Measurements from ENCODE around the gene C1orf159. TPM values are rescaled to one million over a fixed set of nuclear protein-coding genes. Genes with fewer than 3 reads are reported as not detected.

Gene C1orf159
- total RNA-seq, 2 experiments from 2014 or later, result 18.0 to 22.0 TPM

DNA sequence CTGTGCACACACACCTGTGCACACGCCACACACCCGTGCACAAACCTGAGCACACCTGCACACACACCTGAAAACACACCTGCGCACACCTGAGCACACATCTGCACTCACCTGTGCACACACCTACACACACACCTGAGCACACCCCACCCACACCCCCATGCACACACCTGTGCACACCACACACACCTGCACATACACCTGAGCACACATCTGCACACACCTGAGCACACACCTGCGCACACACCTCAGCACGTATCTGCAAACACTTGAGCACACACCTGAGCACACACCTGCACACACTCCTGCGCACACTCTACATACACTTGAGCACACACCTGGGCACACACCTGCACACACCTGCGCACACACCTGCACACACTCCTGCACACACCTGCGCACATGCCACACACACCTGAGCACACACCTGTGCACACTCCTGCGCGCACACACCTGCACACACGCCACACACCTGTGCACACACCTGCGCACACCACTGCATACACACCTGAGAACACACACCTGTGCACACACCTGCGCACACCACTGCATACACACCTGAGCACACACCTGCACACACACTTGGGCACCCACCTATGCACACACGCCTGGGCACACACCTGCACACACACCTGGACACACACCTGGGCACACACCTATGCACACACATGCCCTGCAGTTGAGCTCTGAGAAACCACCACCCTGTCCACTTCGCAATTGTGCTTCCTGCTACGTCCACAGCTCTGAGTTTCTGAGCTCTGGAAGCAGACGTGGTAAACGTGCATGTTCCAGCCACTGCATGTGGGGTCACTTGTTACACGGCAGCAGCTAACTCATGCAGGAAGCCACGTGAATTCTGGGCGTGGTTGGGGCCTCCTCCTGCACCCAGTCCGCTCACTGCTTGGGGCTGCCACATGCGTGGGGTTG lies 8.0 kb upstream of the C1orf159 start:
- ChIA-PET POLR2A (no interaction called here), CTCF (interaction anchor here (0.8 to 3.6 kb wide), 13 partner anchors 12 to 317 kb away, joined by 3 to 36 read pairs (median 6); partner anchors contain the start of gene AURKAIP1)
- Mint-ChIP-seq H3K4me1 (peaks cover 11% of the 10 kb centered on the region), H3K36me3 (ENCODE audit: low read depth) (no peaks in the 10 kb centered on the region), H3K9me3 (no peaks in the 10 kb centered on the region), H3K27me3 (peaks cover 8% of the 10 kb centered on the region), H3K4me3 (peak overlapping the region; percentile 14), H3K27ac (no peak overlapping the region)
- no peak for DNase-seq

DNA sequence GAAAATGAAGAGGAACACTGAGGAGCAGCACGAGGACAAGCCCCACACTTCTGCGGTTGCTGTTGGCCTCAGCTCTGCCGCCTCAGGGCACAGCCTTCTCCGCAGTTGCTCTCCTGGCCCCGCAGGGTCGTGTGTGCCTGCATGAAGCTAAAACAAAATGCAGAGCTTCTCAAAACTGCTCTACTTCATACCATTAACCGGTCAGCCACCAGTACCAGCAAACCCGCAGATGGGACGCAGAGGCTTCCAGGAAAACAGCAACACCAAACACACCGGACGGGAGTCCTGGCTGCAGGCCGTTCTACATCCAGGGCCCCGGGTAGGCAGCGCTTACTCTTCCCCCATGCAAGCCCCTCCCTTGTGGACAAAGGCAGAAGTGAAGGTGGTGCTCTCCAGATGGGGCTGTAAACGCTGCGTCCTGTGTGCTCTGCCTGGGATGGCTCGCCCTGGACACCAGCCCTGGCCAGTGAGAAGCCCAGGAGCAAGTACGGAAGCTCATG lies 7.1 kb upstream of the C1orf159 start:
- H3K27ac Mint-ChIP-seq, result no peak overlapping the region
- H3K4me3 Mint-ChIP-seq, result no peak overlapping the region
- H3K4me1 Mint-ChIP-seq, result peaks cover 11% of the 10 kb centered on the region
- H3K27me3 Mint-ChIP-seq, result peaks cover 8% of the 10 kb centered on the region
- H3K36me3 Mint-ChIP-seq (ENCODE audit: low read depth), result no peaks in the 10 kb centered on the region
- CTCF ChIA-PET, result interaction anchor here (0.6 to 3.6 kb wide), 39 partner anchors 7 to 252 kb away, joined by 3 to 36 read pairs (median 4); partner anchors contain the start of genes AURKAIP1, B3GALT6, SCNN1D and SDF4
- H3K9me3 Mint-ChIP-seq, result no peaks in the 10 kb centered on the region
- DNase-seq, result no peak
- POLR2A ChIA-PET, result interaction anchor here (0.6 kb wide), 1 partner anchor 169 kb away, joined by 3 read pairs; no protein-coding TSS in a partner anchor

GRCh38 chr1:1122078-1122811 lies 6.4 kb upstream of the C1orf159 start:
- Mint-ChIP-seq H3K36me3 (ENCODE audit: low read depth) (no peaks in the 10 kb centered on the region), H3K4me1 (peaks cover 11% of the 10 kb centered on the region), H3K27me3 (peaks cover 8% of the 10 kb centered on the region), H3K4me3 (no peak overlapping the region), H3K27ac (no peak overlapping the region), H3K9me3 (no peaks in the 10 kb centered on the region)
- ChIA-PET CTCF (interaction anchor here (0.6 to 3.6 kb wide), 50 partner anchors 8 to 263 kb away, joined by 3 to 36 read pairs (median 4); partner anchors contain the start of genes AURKAIP1, B3GALT6, SCNN1D and SDF4), POLR2A (interaction anchor here (0.6 kb wide), 1 partner anchor 170 kb away, joined by 3 read pairs; no protein-coding TSS in a partner anchor)
- DNase-seq, result peak; percentile 83

DNA sequence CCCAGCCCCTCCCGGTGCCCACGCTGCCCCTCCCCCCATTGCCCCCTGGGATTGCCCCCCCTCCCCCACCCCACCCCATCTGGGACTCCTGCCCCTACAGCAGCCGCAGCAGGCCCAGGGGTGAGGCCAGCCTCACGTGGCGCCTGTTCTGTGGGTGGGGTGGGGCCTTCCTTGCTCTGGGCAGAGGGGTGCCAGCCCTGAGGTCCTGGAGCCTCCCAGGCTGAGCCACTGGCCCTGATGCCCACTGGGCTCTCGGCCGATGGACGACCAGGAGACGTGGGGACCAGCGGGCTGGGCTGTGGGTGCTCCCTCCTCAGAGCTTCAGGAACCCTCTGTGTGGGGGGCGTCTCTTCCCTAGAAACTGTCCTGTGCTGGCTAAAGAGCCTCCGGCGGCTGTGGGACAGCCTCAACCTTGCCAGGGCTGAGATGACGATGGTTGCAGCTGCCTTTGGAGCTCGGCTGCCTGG lies 5.8 kb upstream of the C1orf159 start:
- peaks cover 15% of the 10 kb centered on the region for H3K4me1 Mint-ChIP-seq
- CTCF ChIA-PET, result interaction anchor here (0.8 to 3.6 kb wide), 30 partner anchors 8 to 253 kb away, joined by 3 to 36 read pairs (median 4); partner anchors contain the start of genes AURKAIP1, B3GALT6, SDF4 and UBE2J2
- POLR2A ChIA-PET, result no interaction called here

GRCh38 chr1:1120866-1121591 lies 5.1 kb upstream of the C1orf159 start:
- Mint-ChIP-seq H3K27ac (peak overlapping the region; percentile 19), H3K4me3 (no peak overlapping the region), H3K9me3 (no peaks in the 10 kb centered on the region), H3K36me3 (ENCODE audit: low read depth) (no peaks in the 10 kb centered on the region), H3K4me1 (peaks cover 15% of the 10 kb centered on the region), H3K27me3 (peaks cover 8% of the 10 kb centered on the region)
- ChIA-PET CTCF (interaction anchor here (0.8 to 3.6 kb wide), 17 partner anchors 16 to 254 kb away, joined by 3 to 36 read pairs (median 4); partner anchors contain the start of genes AURKAIP1 and UBE2J2), POLR2A (no interaction called here)
- no peak for DNase-seq

More for the DNA sequence above, 5.8 kb upstream of the C1orf159 start:
- H3K27ac Mint-ChIP-seq, result no peak overlapping the region
- DNase-seq, result no peak
- H3K4me3 Mint-ChIP-seq, result no peak overlapping the region
- H3K36me3 Mint-ChIP-seq (ENCODE audit: low read depth), result no peaks in the 10 kb centered on the region
- no peaks in the 10 kb centered on the region for H3K9me3 Mint-ChIP-seq
- H3K27me3 Mint-ChIP-seq, result peaks cover 8% of the 10 kb centered on the region

GRCh38 chr1:1120096-1120495 lies 4.2 kb upstream of the C1orf159 start:
- ChIA-PET POLR2A (no interaction called here), CTCF (interaction anchor here (1.9 to 3.6 kb wide), 2 partner anchors 154 to 171 kb away, joined by 4 to 36 read pairs; partner anchors contain the start of gene UBE2J2)
- Mint-ChIP-seq H3K4me3 (no peak overlapping the region), H3K27me3 (peaks cover 8% of the 10 kb centered on the region), H3K27ac (no peak overlapping the region), H3K36me3 (ENCODE audit: low read depth) (no peaks in the 10 kb centered on the region), H3K4me1 (peaks cover 16% of the 10 kb centered on the region), H3K9me3 (no peaks in the 10 kb centered on the region)
- DNase-seq, result no peak

DNA sequence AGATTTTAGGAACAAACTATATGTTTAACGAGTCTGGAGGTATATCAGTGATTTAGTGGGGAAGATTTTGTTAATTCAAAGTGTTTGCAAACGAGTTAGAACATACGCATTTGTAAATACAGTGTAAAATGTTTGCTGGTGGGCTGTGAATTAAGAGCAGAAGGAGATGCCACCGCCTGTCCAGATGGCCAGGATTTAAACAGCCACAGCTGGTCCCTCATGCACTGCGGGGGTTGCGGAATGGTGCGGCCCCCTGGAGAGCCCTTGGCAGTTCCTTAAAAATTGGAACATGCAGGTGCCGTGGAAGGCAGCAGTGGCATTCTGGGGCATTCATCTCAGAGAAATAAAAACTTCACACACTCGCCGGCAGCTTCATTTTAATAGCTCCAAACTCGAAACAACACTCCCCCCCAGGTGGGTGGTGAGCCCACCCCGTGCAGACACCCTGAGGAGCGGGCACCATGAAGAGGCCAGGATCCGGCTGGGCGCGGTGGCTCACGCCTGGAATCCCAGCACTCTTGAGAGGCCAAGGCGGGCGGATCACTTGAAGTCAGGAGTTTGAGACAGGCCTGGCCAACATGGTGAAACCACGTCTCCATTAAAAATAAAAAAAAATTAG lies 3.5 kb upstream of the C1orf159 start:
- Mint-ChIP-seq H3K4me1 (peaks cover 23% of the 10 kb centered on the region), H3K4me3 (no peak overlapping the region), H3K36me3 (ENCODE audit: low read depth) (peaks cover 4% of the 10 kb centered on the region), H3K9me3 (peaks cover 4% of the 10 kb centered on the region), H3K27me3 (peaks cover 8% of the 10 kb centered on the region), H3K27ac (no peak overlapping the region)
- CTCF ChIA-PET, result interaction anchor here (1.1 to 1.6 kb wide), 2 partner anchors 15 to 55 kb away, joined by 3 to 4 read pairs; no protein-coding TSS in a partner anchor
- POLR2A ChIA-PET, result no interaction called here
- no peak for DNase-seq

DNA sequence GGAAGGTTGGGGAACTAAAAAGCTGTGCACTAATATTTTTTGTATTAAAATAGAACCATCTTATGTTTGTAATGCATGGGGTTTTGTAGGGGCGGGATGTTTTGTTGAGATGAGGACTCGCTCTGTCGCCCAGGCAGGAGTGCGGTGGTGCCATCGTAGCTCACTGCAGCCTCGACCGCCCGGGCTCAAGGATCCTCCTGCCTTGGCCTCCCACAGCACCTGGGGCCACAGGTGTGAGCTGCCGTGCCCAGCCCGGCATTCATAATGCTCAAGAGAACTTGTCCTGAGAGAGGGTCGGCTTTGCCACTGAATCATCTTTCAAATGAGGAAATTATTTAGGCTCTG lies 3.0 kb upstream of the C1orf159 start:
- Mint-ChIP-seq H3K4me3 (no peak overlapping the region), H3K27ac (no peak overlapping the region), H3K9me3 (peaks cover 4% of the 10 kb centered on the region), H3K4me1 (peaks cover 21% of the 10 kb centered on the region), H3K27me3 (peaks cover 8% of the 10 kb centered on the region), H3K36me3 (ENCODE audit: low read depth) (peaks cover 4% of the 10 kb centered on the region)
- ChIA-PET CTCF (interaction anchor here (1.1 to 1.6 kb wide), 2 partner anchors 15 to 55 kb away, joined by 3 to 4 read pairs; no protein-coding TSS in a partner anchor), POLR2A (no interaction called here)
- no peak for DNase-seq

GRCh38 chr1:1118011-1118875 lies 2.4 kb upstream of the C1orf159 start:
- ChIA-PET POLR2A (no interaction called here), CTCF (interaction anchor here (0.7 to 1.9 kb wide), 7 partner anchors 14 to 133 kb away, joined by 3 to 4 read pairs (median 3); partner anchors contain the start of genes B3GALT6 and SDF4)
- peaks cover 7% of the 10 kb centered on the region for H3K9me3 Mint-ChIP-seq
- H3K27me3 Mint-ChIP-seq, result peaks cover 8% of the 10 kb centered on the region
- no peak for DNase-seq
- H3K4me1 Mint-ChIP-seq, result peaks cover 16% of the 10 kb centered on the region
- peaks cover 9% of the 10 kb centered on the region for H3K36me3 Mint-ChIP-seq (ENCODE audit: low read depth)
- no peak overlapping the region for H3K4me3 Mint-ChIP-seq
- no peak overlapping the region for H3K27ac Mint-ChIP-seq

DNA sequence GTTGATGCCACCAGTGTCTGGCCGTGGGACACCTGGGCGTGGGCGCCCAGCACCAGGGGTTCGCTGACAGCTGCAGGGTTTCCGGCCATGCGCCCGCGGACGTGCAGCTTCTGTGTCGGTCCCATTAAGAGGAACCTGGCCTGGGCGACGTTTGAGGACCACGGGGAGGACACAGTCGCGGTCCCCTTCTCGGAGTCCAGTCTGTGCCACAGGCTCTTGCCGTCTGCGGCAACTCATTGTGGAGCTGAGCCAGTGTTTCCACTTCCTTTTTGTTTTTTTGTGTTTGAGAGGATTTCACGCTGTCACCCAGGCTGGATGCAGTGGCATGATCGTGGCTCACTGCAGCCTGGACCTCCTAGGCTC lies 1.6 kb upstream of the C1orf159 start:
- Mint-ChIP-seq H3K36me3 (ENCODE audit: low read depth) (peaks cover 16% of the 10 kb centered on the region), H3K27me3 (peaks cover 8% of the 10 kb centered on the region), H3K9me3 (peaks cover 11% of the 10 kb centered on the region), H3K4me3 (peak overlapping the region; percentile 53), H3K27ac (no peak overlapping the region), H3K4me1 (peaks cover 14% of the 10 kb centered on the region)
- DNase-seq, result no peak
- ChIA-PET POLR2A (no interaction called here), CTCF (interaction anchor here (0.7 to 1.9 kb wide), 6 partner anchors 41 to 133 kb away, joined by 3 to 4 read pairs (median 3); partner anchors contain the start of genes B3GALT6 and SDF4)
